H9 (cell line): ENCODE measurements around the gene TENM4. TPM values are rescaled to one million over a fixed set of nuclear protein-coding genes. Genes with fewer than 3 reads are reported as not detected.

ENCODE experiments used
- DNase-seq: peaks from one replicate; pipeline ENCODE4 v3.0.0-alpha.2; 2017
- H2AFZ ChIP-seq: one replicate; pipeline ENCODE4 v1.6.1; 2013; ENCODE audit warnings: mild to moderate bottlenecking, low read length, control low read depth, moderate library complexity
- H2AK5ac ChIP-seq: 2 replicates; pipeline ENCODE4 v1.6.1; 2013; ENCODE audit warnings: low read length, control low read depth, mixed read lengths; ENCODE audit not compliant: insufficient read length
- H2BK120ac ChIP-seq: one replicate; pipeline ENCODE4 v1.6.1; 2013; ENCODE audit warnings: low read depth, mild to moderate bottlenecking, low read length, control low read depth, inconsistent platforms; ENCODE audit not compliant: poor library complexity, severe bottlenecking
- H2BK12ac ChIP-seq: 2 replicates; pipeline ENCODE4 v1.6.1; 2013; ENCODE audit warnings: low read length, control low read depth, mixed read lengths, low read depth; ENCODE audit not compliant: insufficient read length
- H2BK15ac ChIP-seq: 2 replicates; pipeline ENCODE4 v1.6.1; 2013; ENCODE audit warnings: low read depth, low read length, control low read depth
- H2BK20ac ChIP-seq: one replicate; pipeline ENCODE4 v1.6.1; 2013; ENCODE audit warnings: low read depth, mild to moderate bottlenecking, low read length, control low read depth, inconsistent platforms; ENCODE audit not compliant: poor library complexity, severe bottlenecking
- H2BK5ac ChIP-seq: 2 replicates; pipeline ENCODE4 v1.6.1; 2013; ENCODE audit warnings: low read length, control low read depth, mixed read lengths; ENCODE audit not compliant: insufficient read length
- H3K14ac ChIP-seq: 2 replicates; pipeline ENCODE4 v1.6.1; 2013; ENCODE audit warnings: low read length, control low read depth; ENCODE audit not compliant: insufficient read depth
- H3K18ac ChIP-seq: 2 replicates; pipeline ENCODE4 v1.6.1; 2013; ENCODE audit warnings: low read depth, mild to moderate bottlenecking, mixed read lengths, low read length, control low read depth; ENCODE audit not compliant: insufficient read length
- H3K23ac ChIP-seq: 2 replicates; pipeline ENCODE4 v1.6.1; 2013; ENCODE audit warnings: low read length, control low read depth, mixed read lengths, low read depth; ENCODE audit not compliant: insufficient read length
- H3K23me2 ChIP-seq: 2 replicates; pipeline ENCODE4 v1.6.1; 2013; ENCODE audit warnings: low read depth, mild to moderate bottlenecking, mixed read lengths, low read length, control low read depth; ENCODE audit not compliant: insufficient read length, poor library complexity, severe bottlenecking
- H3K27ac ChIP-seq: 2 replicates; pipeline ENCODE4 v1.5.1; 2013; ENCODE audit warnings: low read length, control low read depth, mixed read lengths, low read depth; ENCODE audit not compliant: insufficient read length
- H3K27me3 ChIP-seq: 2 replicates; pipeline ENCODE4 v1.6.1; 2013; ENCODE audit warnings: low read length, control low read depth, inconsistent platforms; ENCODE audit not compliant: insufficient read depth
- H3K4ac ChIP-seq: 2 replicates; pipeline ENCODE4 v1.6.1; 2013; ENCODE audit warnings: low read depth, mild to moderate bottlenecking, control low read depth, inconsistent platforms, low read length, moderate library complexity
- H3K4me1 ChIP-seq: 2 replicates; pipeline ENCODE4 v1.6.1; 2013; ENCODE audit warnings: low read length, control low read depth, inconsistent platforms; ENCODE audit not compliant: insufficient read depth
- H3K4me2 ChIP-seq: 2 replicates; pipeline ENCODE4 v1.6.1; 2013; ENCODE audit warnings: low read length, control low read depth, mixed read lengths; ENCODE audit not compliant: insufficient read length, insufficient read depth
- H3K56ac ChIP-seq: 2 replicates; pipeline ENCODE4 v1.6.1; 2013; ENCODE audit warnings: low read depth, mild to moderate bottlenecking, mixed read lengths, low read length, control low read depth; ENCODE audit not compliant: insufficient read length
- H3K79me1 ChIP-seq: 2 replicates; pipeline ENCODE4 v1.6.1; 2013; ENCODE audit warnings: low read depth, mild to moderate bottlenecking, moderate library complexity, low read length, control low read depth, inconsistent platforms; ENCODE audit not compliant: insufficient read depth, poor library complexity, severe bottlenecking
- H3K79me2 ChIP-seq: 2 replicates; pipeline ENCODE4 v1.6.1; 2013; ENCODE audit warnings: low read length, control low read depth, inconsistent platforms; ENCODE audit not compliant: insufficient read depth
- H3K9ac ChIP-seq: 2 replicates; pipeline ENCODE4 v1.6.1; 2013; ENCODE audit warnings: low read length, control low read depth, mixed read lengths; ENCODE audit not compliant: insufficient read length; ENCODE audit errors: extremely low read depth
- H3K9me3 ChIP-seq: one replicate; pipeline ENCODE4 v1.6.1; 2013; ENCODE audit warnings: low read depth, low read length, inconsistent platforms; ENCODE audit not compliant: control insufficient read depth
- H3T11ph ChIP-seq: one replicate; pipeline ENCODE4 v1.6.1; 2013; ENCODE audit warnings: mild to moderate bottlenecking, low read length, control low read depth, inconsistent platforms
- H4K20me1 ChIP-seq: one replicate; pipeline ENCODE4 v1.6.1; 2013; ENCODE audit not compliant: control insufficient read depth, insufficient read length, insufficient read depth
- H4K5ac ChIP-seq: 2 replicates; pipeline ENCODE4 v1.6.1; 2013; ENCODE audit warnings: low read depth, mild to moderate bottlenecking, mixed read lengths, low read length, control low read depth; ENCODE audit not compliant: insufficient read length
- H4K8ac ChIP-seq: replicated peaks from 2 replicates; pipeline ENCODE4 v1.6.1; 2013; ENCODE audit warnings: low read length, control low read depth, mixed read lengths, low read depth; ENCODE audit not compliant: insufficient read length
- H4K91ac ChIP-seq: 2 replicates; pipeline ENCODE4 v1.6.1; 2013; ENCODE audit warnings: low read depth, mild to moderate bottlenecking, moderate library complexity, mixed read lengths, low read length, control low read depth; ENCODE audit not compliant: insufficient read length
- H3K27ac Mint-ChIP-seq, 3 experiments: 2 replicates in 2 of 3; 3 replicates in 1 of 3; pipeline ENCODE4 v1.8.0; 2020 to 2021; ENCODE audit warnings: mixed read lengths in 3 of 3, mild to moderate bottlenecking in 1 of 3, moderate library complexity in 1 of 3
- H3K27me3 Mint-ChIP-seq: 2 replicates; pipeline ENCODE4 v1.8.0; 2021; ENCODE audit warnings: low read depth, mild to moderate bottlenecking, moderate library complexity, mixed read lengths
- H3K36me3 Mint-ChIP-seq, 3 experiments: 2 replicates in 2 of 3; 3 replicates in 1 of 3; pipeline ENCODE4 v1.8.0; 2020 to 2021; ENCODE audit warnings: low read depth in 3 of 3, mixed read lengths in 3 of 3; ENCODE audit not compliant: insufficient read depth in 1 of 3
- H3K4me1 Mint-ChIP-seq, 2 experiments: 2 replicates each; pipeline ENCODE4 v1.8.0; 2020; ENCODE audit warnings: mixed read lengths in 2 of 2
- H3K4me3 Mint-ChIP-seq, 2 experiments: 2 replicates in 1 of 2; 3 replicates in 1 of 2; pipeline ENCODE4 v1.8.0; 2020 to 2021; ENCODE audit warnings: mild to moderate bottlenecking in 2 of 2, mixed read lengths in 2 of 2, moderate library complexity in 1 of 2
- H3K9me3 Mint-ChIP-seq, 2 experiments: 2 replicates in 1 of 2; 3 replicates in 1 of 2; pipeline ENCODE4 v1.8.0; 2020; ENCODE audit warnings: mild to moderate bottlenecking in 2 of 2, mixed read lengths in 2 of 2, moderate library complexity in 1 of 2
- CTCF ChIP-seq: fragments of 200-600 bp; sonication (generic); conservative IDR thresholded peaks from 3 replicates; pipeline ENCODE4 v1.8.0; 2021; ENCODE audit warnings: antibody characterized with exemption, mild to moderate bottlenecking
- WGBS: extraction: QIAGEN DNeasy Blood & Tissue Kit; methylation state at CpG from one replicate; pipeline ENCODE4 v1.1.7; 2013; ENCODE audit warnings: missing lambda C conversion rate, low lambda C conversion rate, mixed read lengths; ENCODE audit not compliant: insufficient read length; ENCODE audit errors: extremely low coverage; 5-methylcytosine and 5-hydroxymethylcytosine counted together
- total RNA-seq: library from RNA; stranded (reverse); gene quantifications from 2 replicates; pipeline ENCODE4 v1.2.1, GENCODE V29; 2021

The TENM4 gene
- total RNA-seq, 1 experiment from 2014 or later, result 4.6 TPM

- H3K9me3 ChIP-seq, result no peaks in the 10 kb centered on the region
These were observed 13.1 kb downstream of the TENM4 start for GRCh38 chr11:79427611-79428327.

More at GRCh38 chr11:79427611-79428327, 13.1 kb downstream of the TENM4 start:
- DNase-seq, result no peak
- Histone ChIP-seq H2BK15ac (no peak overlapping the region), H3K9ac (no peak overlapping the region), H3K4ac (no peak overlapping the region), H4K91ac (no peak overlapping the region), H3K23me2 (no peaks in the 10 kb centered on the region), H3K14ac (no peak overlapping the region), H3K79me1 (no peaks in the 10 kb centered on the region), H3K27me3 (no peaks in the 10 kb centered on the region; the same call in 1 of the 2 replicates), H2BK12ac (no peak overlapping the region), H3K4me1 (peaks cover 2% of the 10 kb centered on the region; the same call in 1 of the 2 replicates), H2AK5ac (no peak overlapping the region), H2BK5ac (no peak overlapping the region), H3K79me2 (no peaks in the 10 kb centered on the region), H2BK120ac (no peak overlapping the region), H4K5ac (no peak overlapping the region), H4K20me1 (no peaks in the 10 kb centered on the region), H3K27ac (no peak overlapping the region), H3K18ac (no peak overlapping the region), H4K8ac (no peak overlapping the region), H2BK20ac (no peak overlapping the region), H3T11ph (no peak overlapping the region), H3K23ac (no peak overlapping the region), H3K56ac (no peak overlapping the region), H2AFZ (no peak overlapping the region), H3K4me2 (no peak overlapping the region)
- H3K9me3 Mint-ChIP-seq, result no peaks in the 10 kb centered on the region
- no peak overlapping the region for H3K27ac Mint-ChIP-seq
- H3K4me1 Mint-ChIP-seq, result peaks cover 17 to 38% of the 10 kb centered on the region in 2 experiments
- no CpG with 5 or more reads among the region's 5 CpGs for WGBS
- no peak overlapping the region for H3K4me3 Mint-ChIP-seq
- no peak for TF ChIP-seq CTCF
- peaks cover 0 to 5% (median 4%) of the 10 kb centered on the region in 3 experiments; a peak in 3 of 7 replicates for H3K36me3 Mint-ChIP-seq
- peaks cover 21% of the 10 kb centered on the region for H3K27me3 Mint-ChIP-seq
